Ecto neural progenitor cell (in vitro differentiated cells): ENCODE measurements around the gene MRTFA.
"Not testable (repeated sequence)": the region's sequence is repeated elsewhere in the genome, so short reads cannot be mapped to it uniquely, and the experiment has no call there.

ENCODE experiments used
- DNase-seq: peaks from one replicate; pipeline ENCODE4 v3.0.0-alpha.2; 2018; ENCODE audit warnings: low spot score

Gene MRTFA

DNA sequence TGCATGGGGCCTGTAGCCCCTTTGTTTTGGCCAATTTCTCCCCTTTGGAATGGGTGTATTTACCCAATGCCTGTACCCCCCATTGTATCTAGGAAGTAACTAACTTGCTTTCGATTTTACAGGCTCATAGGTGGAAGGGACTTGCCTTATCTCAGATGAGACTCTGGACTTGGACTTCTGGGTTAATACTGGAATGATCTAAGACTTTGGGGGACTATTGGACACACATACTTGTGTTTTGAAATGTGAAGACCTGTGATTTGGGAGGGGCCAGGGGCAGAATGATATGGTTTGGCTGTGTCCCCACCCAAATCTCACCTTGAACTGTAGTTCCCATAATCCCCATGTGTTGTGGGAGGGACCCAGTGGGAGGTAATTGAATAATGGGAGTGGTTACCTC lies 82.5 kb downstream of the MRTFA start:
- DNase-seq, result not testable (repeated sequence)

DNA sequence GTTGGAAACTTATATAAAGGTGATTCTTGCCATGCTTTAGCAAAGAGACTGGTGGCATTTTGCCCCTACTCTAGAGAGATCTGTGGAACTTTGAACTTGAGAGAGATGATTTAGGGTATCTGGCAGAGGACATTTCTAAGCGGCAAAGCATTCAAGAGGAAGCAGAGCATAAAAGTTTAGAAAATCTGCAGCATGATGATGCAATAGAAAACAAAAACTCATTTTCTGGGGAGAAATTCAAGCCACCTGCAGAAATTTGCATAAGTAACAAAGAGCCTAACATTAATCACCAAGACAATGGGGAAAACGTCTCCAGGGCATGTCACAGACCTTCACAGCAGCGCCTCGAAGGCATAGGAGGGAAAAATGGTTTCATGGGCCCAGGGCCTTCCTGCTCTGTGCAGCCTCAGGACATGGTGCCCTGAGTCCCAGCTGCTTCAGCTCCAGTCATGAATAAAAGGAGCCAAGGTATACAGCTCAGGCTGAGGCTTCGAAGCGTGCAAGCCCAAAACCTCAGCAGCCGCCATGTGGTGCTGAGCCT lies 83.4 kb downstream of the MRTFA start:
- no peak for DNase-seq

DNA sequence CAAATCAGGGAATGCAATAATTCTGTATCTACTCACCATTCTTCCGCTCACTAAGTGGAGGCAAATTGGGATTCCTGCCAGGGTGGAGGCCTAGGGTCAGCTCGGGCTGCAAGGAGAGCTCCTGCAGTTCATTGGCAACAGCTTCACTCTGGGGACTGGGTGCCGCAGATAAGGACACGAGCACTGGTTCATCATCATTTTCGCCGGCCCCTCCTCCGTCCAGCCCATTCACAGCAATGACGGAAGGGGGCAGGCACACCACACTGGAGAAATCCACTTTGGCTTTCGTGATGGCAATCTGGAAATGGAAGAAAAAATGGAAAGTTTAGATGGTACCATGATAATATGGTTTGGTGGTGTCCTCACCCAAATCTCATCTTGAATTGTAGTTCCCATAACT lies 84.4 kb downstream of the MRTFA start:
- no peak for DNase-seq

DNA sequence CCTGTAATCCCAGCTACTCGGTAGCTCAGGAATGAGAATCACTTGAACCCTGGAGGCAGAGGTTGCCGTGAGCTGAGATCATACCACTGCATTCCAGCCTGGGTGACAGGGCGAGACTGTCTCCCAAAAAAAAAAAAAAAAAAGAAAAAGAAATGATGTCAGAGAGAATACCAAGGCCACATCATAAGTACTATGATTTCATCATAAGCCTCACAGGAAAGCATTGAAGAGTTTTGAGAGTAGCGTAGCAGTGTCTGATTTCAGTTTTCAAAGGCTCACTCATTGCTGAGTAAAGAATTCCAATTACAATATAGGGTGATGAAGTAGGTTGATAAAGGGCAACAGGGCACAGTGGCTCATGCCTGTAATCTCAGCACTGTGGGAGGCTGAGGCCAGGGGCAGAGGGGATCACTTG lies 88.8 kb downstream of the MRTFA start:
- DNase-seq, result no peak

DNA sequence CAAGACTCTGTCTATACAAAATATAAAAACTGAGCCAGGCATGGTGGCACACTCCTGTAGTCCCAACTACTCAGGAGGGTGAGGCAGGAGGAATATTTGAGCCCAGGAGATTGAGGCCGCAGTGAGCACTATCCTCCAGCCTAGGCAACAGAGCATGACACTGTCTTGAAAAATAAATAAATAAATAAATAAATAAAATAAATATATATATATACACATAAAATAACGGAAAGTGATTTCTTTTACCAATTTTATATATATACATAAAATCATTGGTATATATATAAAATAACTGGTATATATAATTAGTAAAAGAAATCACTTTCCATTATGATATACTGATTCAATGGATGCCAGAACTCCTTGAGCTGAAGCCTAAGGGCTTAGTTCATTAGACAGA lies 91.8 kb downstream of the MRTFA start:
- DNase-seq, result no peak

DNA sequence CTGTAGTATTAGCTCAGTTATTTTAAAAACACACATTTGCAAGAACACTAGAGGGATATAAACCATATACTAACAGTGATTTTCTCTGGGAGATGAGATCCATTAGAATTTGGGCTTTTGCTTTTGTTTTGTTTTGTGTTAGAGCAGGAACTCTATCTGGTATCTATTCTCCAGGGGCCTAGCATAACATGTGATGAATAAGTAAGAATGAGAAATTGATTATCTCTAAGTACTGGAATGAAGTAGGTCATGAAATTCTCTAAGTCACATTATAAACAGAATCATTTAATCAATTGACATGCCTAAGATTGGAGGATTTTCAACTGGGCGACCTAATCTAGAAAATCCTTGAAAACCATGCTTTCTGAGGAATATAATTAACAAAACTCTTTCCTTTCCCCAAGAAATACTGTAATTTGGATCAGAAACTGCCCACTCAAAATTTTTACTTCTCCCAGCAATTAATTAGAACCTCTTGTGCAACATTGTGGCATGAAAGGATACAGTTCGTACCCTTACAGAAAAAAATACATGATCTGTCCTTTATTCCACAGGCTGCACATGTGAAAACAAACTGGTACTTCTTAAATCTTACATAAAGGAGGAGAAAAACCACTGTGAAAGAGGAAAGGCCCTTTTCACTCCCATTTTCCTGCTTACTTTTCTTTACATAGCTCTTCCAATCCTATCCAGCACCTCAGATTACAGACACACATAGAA lies 93.5 kb downstream of the MRTFA start:
- no peak for DNase-seq

DNA sequence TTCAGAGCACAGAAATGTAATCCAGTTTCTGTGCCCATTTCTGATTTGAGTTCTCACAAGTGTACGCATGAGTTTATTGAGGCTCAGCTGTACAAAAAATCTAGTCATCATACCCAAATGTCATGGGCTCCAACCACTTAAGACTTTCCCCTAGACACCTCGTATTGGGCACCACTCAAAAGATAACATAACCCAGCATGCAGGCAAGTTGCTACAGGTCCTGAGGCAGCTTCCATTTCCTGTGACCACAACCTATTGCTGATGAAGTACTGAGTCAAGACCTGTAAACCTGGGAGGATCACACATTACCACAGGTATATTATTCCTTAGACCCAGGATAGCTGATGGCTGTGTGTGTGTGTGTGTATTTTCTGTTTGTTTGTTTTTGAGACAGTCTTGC lies 95.2 kb downstream of the MRTFA start:
- no peak for DNase-seq

DNA sequence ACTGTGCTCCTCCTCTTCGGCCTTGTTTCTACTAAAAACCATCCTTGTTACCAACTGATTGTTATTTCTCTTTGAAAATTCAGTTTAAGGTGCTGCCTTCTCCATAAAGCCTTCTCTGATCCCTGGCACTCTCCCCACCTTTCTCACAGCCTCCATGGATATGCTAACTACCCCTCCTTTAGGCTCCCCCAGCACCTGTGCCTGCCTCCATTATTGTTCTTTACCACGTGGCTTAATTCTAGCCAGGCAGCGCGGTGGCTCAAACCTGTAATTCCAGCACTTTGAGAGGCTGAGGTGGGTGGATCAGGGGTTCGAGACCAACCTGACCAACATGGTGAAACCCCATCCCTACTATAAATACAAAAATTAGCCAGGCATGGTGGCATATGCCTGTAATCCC lies 96.3 kb downstream of the MRTFA start:
- no peak for DNase-seq

DNA sequence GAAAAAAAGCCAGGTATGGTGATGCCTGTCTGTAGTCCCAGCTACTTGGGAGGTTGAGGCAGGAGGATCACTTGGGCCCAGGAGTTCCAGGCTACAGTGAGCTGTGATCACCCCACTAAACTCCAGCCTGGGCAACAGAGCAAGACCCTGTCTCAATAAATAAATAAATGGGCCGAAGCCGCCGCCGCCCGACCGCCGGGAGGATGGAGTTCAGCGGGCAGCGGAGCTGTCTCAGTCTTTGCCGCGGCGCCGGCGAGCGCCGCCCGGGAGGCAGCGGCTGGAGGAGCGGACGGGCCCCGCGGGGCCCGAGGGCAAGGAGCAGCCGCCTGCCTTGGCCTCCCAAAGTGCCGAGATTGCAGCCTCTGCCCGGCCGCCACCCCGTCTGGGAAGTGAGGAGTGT lies 100.4 kb downstream of the MRTFA start:
- DNase-seq, result not testable (repeated sequence)

DNA sequence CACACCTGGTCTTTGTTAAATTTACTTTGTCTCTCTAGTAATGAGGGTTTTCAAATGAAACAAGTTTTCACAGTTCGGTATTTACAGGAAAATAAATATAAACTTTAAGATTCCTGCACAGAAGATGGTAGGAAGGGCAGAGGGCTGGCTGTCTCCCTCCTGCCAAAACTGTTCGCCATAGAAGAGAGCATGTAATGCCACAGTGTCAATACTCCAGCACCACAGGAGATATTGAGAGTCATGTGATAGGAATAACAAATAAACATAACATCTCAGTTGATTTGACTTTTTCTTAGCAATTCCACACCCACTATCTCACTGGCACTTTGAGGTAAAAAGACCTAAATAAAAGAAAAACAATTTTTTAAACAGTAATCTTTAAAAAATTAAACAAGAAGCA lies 100.9 kb downstream of the MRTFA start:
- DNase-seq, result peak; percentile 6

DNA sequence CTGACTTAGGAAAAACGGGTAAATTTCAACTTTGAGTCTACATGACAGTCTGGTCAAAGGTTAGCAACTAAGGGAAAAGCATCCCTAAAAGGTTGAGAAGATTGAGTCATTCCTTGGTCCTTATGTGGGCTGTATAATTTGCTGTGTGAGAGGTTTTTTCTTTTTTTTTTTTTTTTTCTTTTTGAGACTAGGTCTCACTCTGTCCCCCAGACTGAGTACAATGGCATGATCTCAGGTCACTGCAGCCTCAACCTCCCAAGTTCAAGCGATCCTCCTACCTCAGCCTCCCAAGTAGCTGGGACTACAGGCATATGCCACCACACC lies 101.4 kb downstream of the MRTFA start:
- DNase-seq, result no peak

DNA sequence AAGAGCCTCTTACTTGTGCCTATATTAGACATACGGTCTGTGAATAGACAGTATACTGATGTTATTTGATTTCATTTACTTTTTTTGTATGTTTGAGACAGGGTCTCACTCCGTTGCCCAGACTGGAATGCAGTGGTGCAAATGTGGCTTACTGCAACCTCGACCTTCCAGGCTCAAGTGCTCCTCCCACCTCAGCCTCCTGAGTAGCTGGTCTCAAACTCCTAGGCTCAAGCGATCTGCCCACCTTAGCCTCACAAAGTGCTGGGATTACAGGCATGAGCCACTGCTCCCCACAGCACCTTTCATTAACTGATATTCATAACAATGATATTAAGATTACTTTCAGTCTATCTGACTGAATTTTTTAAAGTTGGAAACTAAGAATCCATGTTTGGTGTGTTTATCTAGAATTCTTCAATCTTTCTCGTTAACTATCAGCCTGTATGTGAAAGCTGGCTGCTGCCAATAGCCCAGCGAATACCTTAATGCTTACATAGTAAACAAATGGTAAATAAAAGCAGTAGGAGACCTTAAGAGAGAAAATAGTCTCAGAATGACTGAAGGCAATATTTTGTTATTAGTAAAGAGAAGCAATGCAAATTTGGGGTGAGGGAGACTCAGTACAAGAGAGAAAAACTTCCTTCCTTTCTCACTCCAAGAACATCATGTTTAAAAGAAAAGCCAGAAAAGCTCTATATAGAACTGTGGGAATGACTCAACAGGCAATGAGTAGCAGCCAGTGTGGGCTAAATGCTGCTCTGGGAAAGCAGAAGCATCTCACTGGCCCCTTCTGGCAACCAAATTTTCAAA lies 101.9 kb downstream of the MRTFA start:
- peak; percentile 20 for DNase-seq

DNA sequence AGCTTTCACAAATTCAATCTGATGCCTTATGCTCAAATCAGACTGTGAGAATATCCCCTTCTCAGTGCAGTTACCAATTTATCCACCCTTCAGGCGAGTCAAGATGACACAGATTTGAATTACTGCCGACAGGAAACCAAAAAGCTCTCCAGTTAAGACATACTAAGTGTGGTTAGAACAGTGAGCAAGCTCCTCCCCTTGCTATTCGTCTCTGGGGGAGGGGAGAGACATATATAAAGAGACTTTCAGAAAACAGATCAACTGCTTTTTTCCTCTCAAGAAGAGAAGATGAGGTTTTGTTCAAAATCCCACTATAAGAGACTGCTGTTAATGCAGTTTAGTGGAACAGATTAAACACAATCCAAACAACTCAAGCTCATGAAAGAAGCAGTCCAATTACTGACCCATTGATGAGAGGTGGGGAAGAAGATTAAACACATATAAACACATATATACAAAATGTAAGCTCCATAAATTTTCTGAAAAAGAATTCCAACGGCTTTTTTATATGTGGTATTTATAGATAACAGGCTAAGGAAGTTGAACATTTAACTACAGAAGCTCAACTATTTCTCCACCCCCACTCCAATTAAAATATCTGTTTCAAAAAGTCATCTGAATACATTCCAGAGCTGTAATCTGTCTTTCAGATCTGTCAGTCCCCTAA lies 102.7 kb downstream of the MRTFA start:
- DNase-seq, result no peak

DNA sequence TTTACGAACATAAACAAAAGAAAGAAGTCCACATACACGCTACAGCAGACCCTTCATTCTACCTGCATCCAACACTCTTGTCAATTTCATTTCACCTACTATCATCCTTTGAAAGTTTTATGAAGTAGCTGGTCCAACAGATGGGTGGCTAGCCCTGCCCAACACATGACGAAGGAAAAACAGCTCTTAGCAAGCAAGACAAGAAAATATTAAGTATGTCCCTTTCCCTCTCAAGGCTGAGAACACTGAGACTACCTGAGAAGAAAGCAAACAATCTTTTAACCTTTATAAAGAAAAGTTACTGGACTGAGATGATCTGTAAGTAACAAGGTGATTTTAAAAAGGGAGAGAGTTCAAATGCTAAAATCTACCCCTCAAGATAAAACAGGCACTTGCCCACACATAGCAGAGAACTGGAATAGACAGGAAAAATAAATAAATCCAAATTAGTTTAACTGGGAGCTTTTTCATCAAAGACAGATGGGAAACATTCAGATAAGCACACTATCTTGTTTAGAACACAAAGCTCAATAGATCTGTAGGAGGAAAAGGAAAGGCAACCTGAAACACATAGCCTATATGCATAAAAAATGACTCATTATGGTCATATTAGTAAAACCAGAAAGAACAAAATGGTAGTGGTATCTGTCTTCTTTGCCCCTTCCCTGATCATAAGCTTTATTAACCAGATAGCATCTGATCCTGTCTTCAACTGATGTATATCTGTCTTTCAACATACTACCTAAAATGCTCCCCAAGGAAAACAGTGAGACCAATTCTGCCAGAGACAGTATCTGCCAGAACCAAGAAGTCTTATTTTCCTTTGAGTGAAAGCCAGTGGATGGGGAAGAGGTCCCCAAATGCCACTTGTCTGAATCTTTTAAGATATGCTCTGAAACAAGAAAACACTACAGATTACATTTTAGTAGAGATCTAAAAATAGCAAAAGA lies 104.3 kb downstream of the MRTFA start:
- no peak for DNase-seq

DNA sequence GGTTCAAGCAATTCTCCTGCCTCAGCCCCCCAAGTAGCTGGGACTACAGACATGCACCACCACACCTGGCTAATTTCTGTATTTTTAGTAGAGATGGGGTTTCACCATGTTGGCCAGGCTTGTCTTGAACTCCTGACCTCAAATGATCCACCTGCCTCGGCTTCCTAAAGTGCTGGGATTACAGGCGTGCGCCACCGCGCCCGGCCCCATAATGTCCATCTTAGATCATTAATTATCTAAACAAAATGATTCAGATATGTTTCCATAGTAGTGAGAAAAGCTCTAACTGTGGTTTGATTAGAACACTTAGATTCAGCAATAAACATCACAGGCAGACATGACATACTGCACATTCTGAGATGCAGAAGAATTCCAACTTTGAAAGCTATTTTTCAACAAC lies 106.1 kb downstream of the MRTFA start:
- DNase-seq, result peak; percentile 22

DNA sequence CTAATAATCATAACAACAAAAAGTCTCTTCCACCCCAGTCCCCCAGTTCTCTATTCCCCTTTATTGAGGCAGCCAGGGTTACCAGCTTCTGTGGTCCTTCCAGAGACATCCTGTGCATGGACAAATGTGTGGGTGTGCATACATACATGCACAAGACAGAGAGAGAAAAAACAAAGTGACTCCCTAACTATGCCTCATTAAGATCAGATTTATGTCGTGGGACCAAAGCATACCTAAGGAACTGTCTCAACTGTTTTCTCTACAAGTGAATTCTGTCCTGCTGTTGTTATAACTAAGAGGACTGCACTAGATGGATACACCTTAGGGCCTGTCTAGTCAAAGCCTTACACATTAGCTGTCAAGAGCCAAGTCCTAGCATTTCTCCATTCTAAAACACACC lies 106.7 kb downstream of the MRTFA start:
- DNase-seq, result no peak

DNA sequence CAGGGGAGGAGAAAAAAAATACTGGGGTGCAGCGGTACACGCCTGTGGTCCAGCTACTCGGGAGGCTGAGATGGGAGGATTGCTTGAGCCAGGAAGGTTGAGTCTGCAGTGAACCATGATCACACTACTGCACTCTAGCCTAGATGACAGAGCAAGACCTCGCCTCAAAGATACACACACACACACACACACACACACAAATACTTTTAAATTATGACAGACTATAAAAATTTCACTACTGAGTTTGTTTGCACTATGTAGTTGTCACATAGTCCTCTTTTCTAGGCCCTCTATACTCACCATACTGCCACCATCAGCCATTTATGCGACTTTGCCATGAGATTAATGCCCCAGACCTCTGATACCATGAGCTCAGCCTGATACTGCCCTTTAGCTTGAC lies 109.6 kb downstream of the MRTFA start:
- no peak for DNase-seq

DNA sequence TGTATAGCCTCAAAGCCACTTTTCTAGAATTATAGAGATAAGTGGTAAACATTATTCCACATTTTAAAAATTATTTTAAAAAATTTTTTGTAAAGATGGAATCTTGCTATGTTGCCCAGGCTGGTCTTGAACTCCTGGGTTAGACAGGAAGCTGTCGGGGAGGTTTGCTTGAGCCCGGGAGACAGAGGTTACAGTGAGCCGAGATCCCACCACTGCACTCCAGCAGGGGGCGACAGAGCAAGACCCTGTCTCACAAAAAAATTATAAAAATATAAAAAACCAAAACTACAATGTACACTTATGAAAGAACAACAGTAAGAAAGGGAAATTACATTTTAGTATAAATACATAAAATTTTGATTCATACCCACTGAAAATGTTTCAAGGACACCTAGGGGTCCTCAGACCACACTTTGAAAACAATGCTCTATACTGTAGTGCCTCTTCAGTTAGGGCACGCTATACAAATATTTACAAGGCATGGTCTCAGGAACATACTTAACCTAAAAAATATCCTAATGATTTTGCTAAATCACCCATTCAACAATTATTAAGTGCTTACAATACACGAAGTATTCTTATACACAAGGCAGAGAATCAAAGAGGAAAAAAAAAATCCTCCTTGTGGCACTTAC lies 111.2 kb downstream of the MRTFA start:
- peak; percentile 55 for DNase-seq

DNA sequence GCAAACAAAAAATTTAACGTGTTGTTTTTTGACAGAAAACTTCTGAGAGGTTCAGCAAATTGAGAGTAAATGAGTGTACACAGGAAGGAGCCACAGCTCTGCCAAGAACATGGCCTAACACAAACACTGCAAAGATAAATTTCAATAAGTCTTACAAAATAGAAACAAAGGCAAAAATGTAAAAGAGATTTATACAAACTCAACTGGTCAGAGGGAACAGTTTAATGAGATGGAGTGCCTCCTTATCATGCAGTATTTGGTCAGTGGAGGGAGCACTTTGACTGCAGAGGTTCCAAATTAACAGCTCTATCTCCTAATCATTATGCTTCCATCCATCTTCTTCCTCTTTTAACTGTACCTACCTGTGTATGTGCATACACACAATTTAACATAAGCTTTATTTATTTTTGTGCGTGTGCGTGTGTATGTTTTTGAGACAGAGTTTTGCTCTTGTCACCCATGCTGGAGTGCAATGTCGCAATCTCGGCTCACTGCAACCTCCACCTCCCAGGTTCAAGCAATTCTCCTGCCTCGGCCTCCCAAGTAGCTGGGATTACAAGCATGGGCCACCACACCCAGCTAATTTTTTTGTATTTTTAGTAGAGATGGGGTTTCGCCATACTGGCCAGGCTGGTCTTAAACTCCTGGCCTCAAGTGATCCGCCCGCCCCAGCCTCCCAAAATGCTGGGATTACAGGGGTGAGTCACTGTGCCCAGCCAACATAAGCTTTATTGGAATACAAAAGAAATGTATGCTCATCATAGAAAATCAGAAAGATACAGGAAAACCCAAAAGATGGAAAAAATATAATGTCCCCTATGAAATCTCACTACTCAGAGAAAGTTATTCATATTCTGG lies 111.9 kb downstream of the MRTFA start:
- DNase-seq, result no peak

DNA sequence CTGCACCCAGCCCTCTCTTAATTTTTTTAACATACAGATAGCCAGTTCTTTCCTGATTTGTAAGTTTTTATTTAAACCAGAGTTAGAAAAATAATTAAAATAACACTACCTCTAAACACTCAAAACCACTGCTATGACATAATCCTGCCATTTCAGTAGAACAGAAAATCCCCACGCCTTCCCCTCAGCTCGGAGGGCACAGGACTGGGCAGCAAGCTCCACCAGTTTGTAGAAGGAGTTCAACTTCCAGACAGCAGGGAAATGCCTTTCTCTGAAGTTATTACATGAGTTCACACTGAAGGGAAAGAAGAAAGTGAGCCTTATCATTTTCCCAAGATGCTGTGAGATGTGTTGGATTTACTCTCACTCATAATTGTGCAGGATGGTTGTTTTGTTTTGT lies 114.4 kb downstream of the MRTFA start:
- no peak for DNase-seq
